Measurements from ENCODE around the gene CDH22. TPM values are rescaled to one million over a fixed set of nuclear protein-coding genes. Genes with fewer than 3 reads are reported as not detected.

CDH22 gene
- polyA plus RNA-seq, 1 donor from 2014 or later, result not detected

DNA sequence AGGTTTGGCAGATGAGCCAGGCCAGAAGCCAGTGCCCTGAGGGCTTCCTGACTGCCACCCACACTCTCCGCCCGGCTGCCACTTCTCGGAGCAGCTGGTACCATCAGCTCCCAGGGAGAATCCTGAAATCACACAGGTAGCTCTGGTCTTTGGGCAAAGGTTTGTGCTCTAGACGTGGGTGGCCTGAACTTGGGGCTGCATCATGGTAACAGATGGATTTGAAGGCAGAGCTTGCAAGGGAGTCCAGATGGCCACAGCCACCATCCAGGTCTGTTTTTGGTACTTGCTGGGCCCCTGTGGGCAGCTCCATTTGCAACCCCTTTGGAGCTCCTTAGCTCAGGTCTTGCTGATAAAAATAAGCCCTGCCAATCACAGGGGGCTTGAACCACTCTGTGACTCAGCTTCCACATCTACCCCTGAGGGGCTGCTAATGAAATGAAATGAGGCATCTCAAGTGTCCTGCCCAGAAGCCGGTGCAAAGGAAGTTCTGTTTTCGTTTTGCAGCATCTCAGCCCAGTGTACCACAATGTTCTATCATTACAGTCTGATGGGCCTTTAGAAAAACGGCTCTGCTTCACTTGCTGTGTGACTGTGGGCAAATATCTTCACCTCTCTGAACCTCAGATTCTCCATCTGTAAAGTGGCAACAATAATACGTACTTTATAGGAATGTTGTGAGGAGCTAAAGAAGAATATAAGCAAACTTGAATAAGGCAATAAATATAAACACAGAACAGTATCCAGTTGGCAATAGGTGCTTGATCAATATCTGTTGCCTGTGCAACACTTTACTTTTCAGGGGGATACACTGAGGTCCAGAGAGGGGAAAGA is 25.1 kb upstream of the CDH22 start:
- Mint-ChIP-seq H3K27ac (no peak overlapping the region), H3K27me3 (peaks cover 18% of the 10 kb centered on the region), H3K36me3 (no peaks in the 10 kb centered on the region), H3K4me1 (peaks cover 0 to 4% (median 0%) of the 10 kb centered on the region in 3 donors), H3K4me3 (no peak overlapping the region), H3K9me3 (no peaks in the 10 kb centered on the region)

DNA sequence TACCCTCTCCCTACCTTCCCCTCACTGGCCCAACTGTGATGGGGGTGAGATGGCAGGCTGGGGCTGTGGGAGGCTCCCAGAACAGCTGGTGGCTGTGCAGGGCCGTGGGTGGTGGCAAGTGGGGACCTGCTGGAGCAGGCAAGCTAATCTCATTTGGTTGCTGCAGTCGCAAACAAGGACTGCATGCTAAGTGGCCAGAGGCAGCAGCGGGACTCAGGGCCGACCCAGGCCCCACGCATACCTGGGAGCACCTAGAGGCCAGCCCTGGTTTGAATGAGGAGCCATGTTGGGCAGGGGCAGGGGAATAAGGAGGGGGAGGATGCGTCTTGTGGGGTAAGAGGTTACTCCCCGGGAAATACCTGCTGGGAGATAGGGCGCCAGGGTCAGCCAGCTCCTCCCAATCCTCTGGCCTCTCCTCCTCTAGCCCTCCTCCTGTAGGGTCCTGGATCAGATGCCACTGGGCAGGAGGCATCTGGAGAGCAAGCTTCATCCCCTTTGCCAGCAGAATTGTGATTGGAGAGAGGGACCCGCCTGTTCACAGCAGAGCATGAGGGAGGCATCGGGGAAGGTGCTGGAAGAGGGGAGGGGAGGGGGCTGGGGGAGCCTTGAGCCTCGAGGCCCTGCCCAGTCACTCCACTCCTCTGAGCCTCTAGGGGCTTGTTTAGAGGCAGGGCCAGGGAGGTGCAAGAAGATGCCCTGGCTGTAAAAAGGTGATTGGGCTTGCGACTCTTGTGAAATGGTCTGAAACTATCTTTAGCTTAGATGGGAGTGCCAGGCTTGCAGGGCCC is 24.3 kb upstream of the CDH22 start:
- Mint-ChIP-seq H3K9me3 (no peaks in the 10 kb centered on the region), H3K36me3 (no peaks in the 10 kb centered on the region), H3K4me1 (peaks cover 0 to 4% (median 0%) of the 10 kb centered on the region in 3 donors), H3K4me3 (no peak overlapping the region), H3K27ac (no peak overlapping the region), H3K27me3 (peaks cover 18% of the 10 kb centered on the region)

- Mint-ChIP-seq H3K9me3 (no peaks in the 10 kb centered on the region), H3K36me3 (no peaks in the 10 kb centered on the region), H3K4me3 (no peak overlapping the region), H3K27me3 (peaks cover 14% of the 10 kb centered on the region), H3K4me1 (peaks cover 0 to 4% (median 0%) of the 10 kb centered on the region in 3 donors), H3K27ac (no peak overlapping the region)
These were observed 23.5 kb upstream of the CDH22 start for GRCh38 chr20:46331611-46332361.

- Mint-ChIP-seq H3K4me1 (peaks cover 0 to 4% (median 0%) of the 10 kb centered on the region in 3 donors), H3K27me3 (peaks cover 18% of the 10 kb centered on the region), H3K27ac (no peak overlapping the region), H3K36me3 (no peaks in the 10 kb centered on the region), H3K4me3 (no peak overlapping the region), H3K9me3 (no peaks in the 10 kb centered on the region)
These were observed 22.6 kb upstream of the CDH22 start for GRCh38 chr20:46330831-46331371.

DNA sequence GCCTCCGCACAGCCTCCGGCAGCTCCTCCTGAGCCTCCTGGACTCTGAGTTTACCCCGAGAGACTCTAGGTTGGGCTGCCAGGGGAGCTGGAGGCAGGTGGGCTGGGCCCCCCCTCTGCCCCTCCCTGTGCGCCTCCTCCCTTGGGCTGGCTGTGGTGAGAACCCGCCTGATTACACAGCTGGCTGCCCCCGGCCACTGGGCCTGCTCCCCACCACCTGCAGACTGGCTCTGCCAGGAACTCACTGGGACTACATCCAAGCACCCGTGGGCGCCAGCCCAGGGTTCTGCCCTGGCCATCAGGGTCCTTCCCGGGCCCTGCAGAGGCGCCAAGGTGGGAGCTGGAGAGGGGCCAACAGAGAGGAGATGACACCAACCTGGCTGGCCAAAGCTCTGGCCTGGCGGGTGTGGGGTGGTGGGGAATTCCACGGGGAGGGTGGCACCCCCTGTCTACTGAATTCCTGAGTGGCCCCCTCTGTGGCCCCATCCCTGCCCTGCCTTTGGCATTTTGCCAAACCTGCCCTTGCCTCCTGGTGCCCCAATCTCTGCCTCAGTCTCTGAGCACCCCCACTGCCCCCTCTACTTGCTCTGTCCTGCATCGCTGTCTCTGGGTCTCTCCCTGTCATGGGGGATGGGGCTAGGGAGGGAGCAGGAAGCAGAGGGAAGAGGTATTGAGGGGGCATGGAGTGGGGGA is 21.9 kb upstream of the CDH22 start:
- Mint-ChIP-seq H3K36me3 (no peaks in the 10 kb centered on the region), H3K4me3 (no peak overlapping the region), H3K27me3 (peaks cover 19% of the 10 kb centered on the region), H3K4me1 (peaks cover 0 to 4% (median 0%) of the 10 kb centered on the region in 3 donors), H3K9me3 (no peaks in the 10 kb centered on the region), H3K27ac (no peak overlapping the region)

GRCh38 chr20:46328200-46328882 is 20.0 kb upstream of the CDH22 start:
- no peak overlapping the region for H3K27ac Mint-ChIP-seq
- H3K27me3 Mint-ChIP-seq, result peaks cover 21% of the 10 kb centered on the region
- no peak overlapping the region for H3K4me3 Mint-ChIP-seq
- H3K36me3 Mint-ChIP-seq, result no peaks in the 10 kb centered on the region
- H3K4me1 Mint-ChIP-seq, result peaks cover 0 to 4% (median 0%) of the 10 kb centered on the region in 3 donors
- no peaks in the 10 kb centered on the region for H3K9me3 Mint-ChIP-seq

- Mint-ChIP-seq H3K27me3 (peaks cover 25% of the 10 kb centered on the region), H3K9me3 (no peaks in the 10 kb centered on the region), H3K27ac (no peak overlapping the region), H3K4me1 (peaks cover 0 to 4% (median 0%) of the 10 kb centered on the region in 3 donors), H3K4me3 (no peak overlapping the region), H3K36me3 (no peaks in the 10 kb centered on the region)
These were observed 19.3 kb upstream of the CDH22 start for GRCh38 chr20:46327557-46327956.

- Mint-ChIP-seq H3K27ac (no peak overlapping the region), H3K4me3 (no peak overlapping the region), H3K36me3 (no peaks in the 10 kb centered on the region), H3K9me3 (no peaks in the 10 kb centered on the region), H3K27me3 (peaks cover 35% of the 10 kb centered on the region), H3K4me1 (peaks cover 0 to 4% (median 0%) of the 10 kb centered on the region in 3 donors)
These were observed 17.5 kb upstream of the CDH22 start for GRCh38 chr20:46325789-46326188.

GRCh38 chr20:46324960-46325703 is 16.8 kb upstream of the CDH22 start:
- Mint-ChIP-seq H3K9me3 (no peaks in the 10 kb centered on the region), H3K27me3 (peaks cover 34% of the 10 kb centered on the region), H3K4me1 (peaks cover 0 to 4% (median 0%) of the 10 kb centered on the region in 3 donors), H3K27ac (no peak overlapping the region), H3K4me3 (no peak overlapping the region), H3K36me3 (no peaks in the 10 kb centered on the region)

- no peak overlapping the region for H3K27ac Mint-ChIP-seq
- no peaks in the 10 kb centered on the region for H3K9me3 Mint-ChIP-seq
- H3K4me1 Mint-ChIP-seq, result peaks cover 0 to 2% (median 0%) of the 10 kb centered on the region in 3 donors
- H3K36me3 Mint-ChIP-seq, result no peaks in the 10 kb centered on the region
- peaks cover 32% of the 10 kb centered on the region for H3K27me3 Mint-ChIP-seq
- H3K4me3 Mint-ChIP-seq, result no peak overlapping the region
These were observed 16.1 kb upstream of the CDH22 start for GRCh38 chr20:46324379-46324778.

DNA sequence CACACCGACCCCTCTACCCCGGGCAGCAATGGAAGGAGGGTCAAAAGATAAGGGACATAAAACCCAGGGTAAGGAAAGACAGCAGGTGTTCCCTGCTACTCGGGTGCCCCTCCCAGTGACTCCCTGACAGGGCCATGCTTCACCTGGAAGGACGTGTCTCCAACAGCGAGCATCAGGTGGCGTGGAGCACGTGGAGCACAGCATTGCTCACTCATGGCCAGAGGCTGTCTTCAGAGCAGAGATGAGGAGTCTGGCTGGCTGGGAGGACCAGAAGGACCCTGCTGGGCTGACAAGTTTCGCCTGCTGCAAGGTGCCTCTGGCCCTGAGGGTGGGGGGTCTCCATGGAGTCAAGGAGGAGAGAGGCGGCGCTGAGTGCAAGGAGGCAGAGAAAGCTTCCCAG is 15.3 kb upstream of the CDH22 start:
- Mint-ChIP-seq H3K27me3 (peaks cover 36% of the 10 kb centered on the region), H3K4me1 (no peaks in the 10 kb centered on the region), H3K27ac (no peak overlapping the region), H3K9me3 (no peaks in the 10 kb centered on the region), H3K4me3 (no peak overlapping the region), H3K36me3 (no peaks in the 10 kb centered on the region)

GRCh38 chr20:46322641-46323040 is 14.3 kb upstream of the CDH22 start:
- peaks cover 37% of the 10 kb centered on the region for H3K27me3 Mint-ChIP-seq

GRCh38 chr20:46317685-46318177 is 9.4 kb upstream of the CDH22 start:
- H3K27ac Mint-ChIP-seq, result no peak overlapping the region

More at GRCh38 chr20:46322641-46323040, 14.3 kb upstream of the CDH22 start:
- Mint-ChIP-seq H3K36me3 (no peaks in the 10 kb centered on the region), H3K4me1 (no peaks in the 10 kb centered on the region), H3K27ac (peak overlapping the region in 1 of 3 donors; percentile 17), H3K9me3 (no peaks in the 10 kb centered on the region), H3K4me3 (no peak overlapping the region)

More at GRCh38 chr20:46317685-46318177, 9.4 kb upstream of the CDH22 start:
- Mint-ChIP-seq H3K4me3 (no peak overlapping the region), H3K9me3 (no peaks in the 10 kb centered on the region), H3K27me3 (peaks cover 65% of the 10 kb centered on the region), H3K4me1 (peaks cover 0 to 2% (median 0%) of the 10 kb centered on the region in 3 donors), H3K36me3 (peaks cover 2% of the 10 kb centered on the region)

Data from IgD-negative memory B cell (primary cell).